NCI-H2171 (cell line): ENCODE results near the gene RNF44.

Source experiments
- DNase-seq: peaks from one replicate; lab custom pipeline; 2025; lab: John Stamatoyannopoulos, UW

The RNF44 gene

GRCh38 chr5:176536902-176537553, at the start of gene RNF44:
Gene RNF44, minus strand, starts transcription at chr5:176537402. Its CDS starts 4,930 bp downstream, at chr5:176532472.
- peak; percentile 76 for DNase-seq

- DNase-seq: no peak
Measured at GRCh38 chr5:176583076-176583475, 45.9 kb upstream of the RNF44 start.

- DNase-seq: no peak
Measured at GRCh38 chr5:176581361-176581760, 44.2 kb upstream of the RNF44 start.

- DNase-seq: no peak
Measured at GRCh38 chr5:176579323-176579722, 42.1 kb upstream of the RNF44 start.

GRCh38 chr5:176578391-176578808, 41.2 kb upstream of the RNF44 start:
- DNase-seq: no peak

GRCh38 chr5:176577312-176578176, 40.3 kb upstream of the RNF44 start:
- DNase-seq: no peak

- DNase-seq: no peak
Measured at GRCh38 chr5:176575488-176576422, 38.6 kb upstream of the RNF44 start.

- no peak for DNase-seq
Measured at GRCh38 chr5:176575066-176575465, 37.9 kb upstream of the RNF44 start.

GRCh38 chr5:176574297-176574591, 37.0 kb upstream of the RNF44 start:
- DNase-seq: no peak

- DNase-seq: no peak
Measured at GRCh38 chr5:176573564-176574296, 36.5 kb upstream of the RNF44 start.

GRCh38 chr5:176570044-176570443, 32.8 kb upstream of the RNF44 start:
- no peak for DNase-seq

- DNase-seq: no peak
Measured at GRCh38 chr5:176568657-176569056, 31.5 kb upstream of the RNF44 start.

- no peak for DNase-seq
Measured at GRCh38 chr5:176565760-176566288, 28.6 kb upstream of the RNF44 start.

- DNase-seq: no peak
Measured at GRCh38 chr5:176564002-176564401, 26.8 kb upstream of the RNF44 start.

GRCh38 chr5:176562189-176562588, 25.0 kb upstream of the RNF44 start:
- DNase-seq: no peak

GRCh38 chr5:176561259-176561658, 24.1 kb upstream of the RNF44 start:
- DNase-seq: no peak

GRCh38 chr5:176560364-176560763, 23.2 kb upstream of the RNF44 start:
- DNase-seq: no peak

- DNase-seq: no peak
Measured at GRCh38 chr5:176559683-176560082, 22.5 kb upstream of the RNF44 start.

GRCh38 chr5:176557846-176558245, 20.6 kb upstream of the RNF44 start:
- DNase-seq: no peak

GRCh38 chr5:176553260-176554085, 16.3 kb upstream of the RNF44 start:
- no peak for DNase-seq
